Bone marrow (tissue), 2 donors: ENCODE results near the gene DNLZ.
"Not testable (repeated sequence)": the region's sequence is repeated elsewhere in the genome, so short reads cannot be mapped to it uniquely, and the experiment has no call there.

Experiments
- DNase-seq, 2 donors: peaks; one replicate each; lab custom pipeline; 2025; lab: John Stamatoyannopoulos, UW

Gene DNLZ

GRCh38 chr9:136359774-136360718 lies 3.5 kb downstream of the DNLZ start:
- DNase-seq, result no peak

GRCh38 chr9:136358888-136359287 lies 4.7 kb downstream of the DNLZ start:
- DNase-seq, result no peak

- DNase-seq, result no peak
Measured at GRCh38 chr9:136358016-136358415, 5.5 kb downstream of the DNLZ start.

GRCh38 chr9:136357202-136357725 lies 6.3 kb downstream of the DNLZ start:
- no peak for DNase-seq

GRCh38 chr9:136355616-136356557 lies 7.7 kb downstream of the DNLZ start:
- DNase-seq, result no peak

- no peak for DNase-seq
Measured at GRCh38 chr9:136354592-136355085, 8.9 kb downstream of the DNLZ start.

GRCh38 chr9:136353757-136354488 lies 9.6 kb downstream of the DNLZ start:
- no peak for DNase-seq

- DNase-seq, result no peak
Measured at GRCh38 chr9:136353088-136353487, 10.5 kb downstream of the DNLZ start.

GRCh38 chr9:136352682-136353081 lies 10.9 kb downstream of the DNLZ start:
- DNase-seq, result no peak

- not testable (repeated sequence) for DNase-seq
Measured at GRCh38 chr9:136351868-136352267, 11.7 kb downstream of the DNLZ start.

- DNase-seq, result no peak
Measured at GRCh38 chr9:136351252-136351800, 12.2 kb downstream of the DNLZ start.

GRCh38 chr9:136349546-136349945 lies 14.0 kb downstream of the DNLZ start:
- DNase-seq, result no peak

- no peak for DNase-seq
Measured at GRCh38 chr9:136348691-136349090, 14.9 kb downstream of the DNLZ start.

GRCh38 chr9:136347472-136348256 lies 15.9 kb downstream of the DNLZ start:
- DNase-seq, result no peak

GRCh38 chr9:136346927-136347465 lies 16.5 kb downstream of the DNLZ start:
- DNase-seq, result no peak

- DNase-seq, result no peak
Measured at GRCh38 chr9:136346157-136346481, 17.4 kb downstream of the DNLZ start.

GRCh38 chr9:136345281-136346156 lies 18.0 kb downstream of the DNLZ start:
- DNase-seq, result no peak

- no peak for DNase-seq
Measured at GRCh38 chr9:136344544-136345280, 18.8 kb downstream of the DNLZ start.

- DNase-seq, result no peak
Measured at GRCh38 chr9:136343884-136344269, 19.7 kb downstream of the DNLZ start.
